ENCODE data around the gene RALGPS2.

The RALGPS2 gene

GRCh38 chr1:178931858-178932551 is 207.0 kb downstream of the RALGPS2 start:
- no peak overlapping the region for H3K27ac ChIP-seq (ENCODE audit: low read depth, low read length, severe bottlenecking)

DNA sequence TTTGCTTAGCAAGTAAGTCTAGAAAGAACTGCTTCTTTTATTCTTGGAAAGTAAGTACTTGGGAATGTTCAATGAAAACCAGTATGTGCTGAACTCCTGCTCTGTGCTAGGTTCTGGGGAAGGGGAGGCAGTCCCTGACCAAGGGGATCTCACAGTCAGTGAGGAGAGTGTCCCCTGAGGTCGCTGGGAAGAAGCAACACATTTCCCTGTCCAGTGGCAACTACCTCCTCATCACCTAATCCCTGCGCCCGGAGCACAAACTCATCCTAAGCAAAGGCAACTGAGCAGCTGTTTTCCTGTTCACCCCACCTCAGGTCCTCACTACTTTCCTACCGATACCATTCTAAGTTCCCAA is 207.5 kb downstream of the RALGPS2 start:
- H3K4me1 ChIP-seq (ENCODE audit: control insufficient read depth, insufficient read depth, low read length, poor library complexity, severe bottlenecking), result no peaks in the 10 kb centered on the region
- no peak overlapping the region for H3K4me3 ChIP-seq (ENCODE audit: extremely low read depth, insufficient read depth, low read length, poor library complexity, severe bottlenecking)
- no peaks in the 10 kb centered on the region for H3K9me3 ChIP-seq (ENCODE audit: control insufficient read depth, low read length)
- 72 to 96% methylated on average over 3 of the region's 4 CpGs for WGBS, 2 experiments (ENCODE audit: insufficient coverage in 2 of 2)
- H3K36me3 ChIP-seq (ENCODE audit: control insufficient read depth, insufficient read depth, low read length), result no peaks in the 10 kb centered on the region
- H3K27ac ChIP-seq (ENCODE audit: low read depth, low read length, severe bottlenecking), result no peak overlapping the region

More at GRCh38 chr1:178931858-178932551, 207.0 kb downstream of the RALGPS2 start:
- 76 to 79% methylated on average over 3 to 6 of the region's 9 CpGs for WGBS, 2 experiments (ENCODE audit: insufficient coverage in 2 of 2)
- H3K4me1 ChIP-seq (ENCODE audit: control insufficient read depth, insufficient read depth, low read length, poor library complexity, severe bottlenecking), result no peaks in the 10 kb centered on the region
- no peaks in the 10 kb centered on the region for H3K9me3 ChIP-seq (ENCODE audit: control insufficient read depth, low read length)
- no peaks in the 10 kb centered on the region for H3K36me3 ChIP-seq (ENCODE audit: control insufficient read depth, insufficient read depth, low read length)
- H3K4me3 ChIP-seq (ENCODE audit: extremely low read depth, insufficient read depth, low read length, poor library complexity, severe bottlenecking), result no peak overlapping the region

- H3K4me3 ChIP-seq (ENCODE audit: extremely low read depth, insufficient read depth, low read length, poor library complexity, severe bottlenecking), result no peak overlapping the region
- H3K36me3 ChIP-seq (ENCODE audit: control insufficient read depth, insufficient read depth, low read length), result no peaks in the 10 kb centered on the region
- no peaks in the 10 kb centered on the region for H3K4me1 ChIP-seq (ENCODE audit: control insufficient read depth, insufficient read depth, low read length, poor library complexity, severe bottlenecking)
- 88 to 93% methylated on average over 3 to 4 of the region's 5 CpGs for WGBS, 2 experiments (ENCODE audit: insufficient coverage in 2 of 2)
- no peak overlapping the region for H3K27ac ChIP-seq (ENCODE audit: low read depth, low read length, severe bottlenecking)
- no peaks in the 10 kb centered on the region for H3K9me3 ChIP-seq (ENCODE audit: control insufficient read depth, low read length)
Observed at GRCh38 chr1:178933105-178933561, 208.1 kb downstream of the RALGPS2 start.

GRCh38 chr1:178933709-178934490 is 208.9 kb downstream of the RALGPS2 start:
- Histone ChIP-seq H3K4me1 (ENCODE audit: control insufficient read depth, insufficient read depth, low read length, poor library complexity, severe bottlenecking) (no peaks in the 10 kb centered on the region), H3K9me3 (ENCODE audit: control insufficient read depth, low read length) (no peaks in the 10 kb centered on the region), H3K4me3 (ENCODE audit: extremely low read depth, insufficient read depth, low read length, poor library complexity, severe bottlenecking) (no peak overlapping the region), H3K27ac (ENCODE audit: low read depth, low read length, severe bottlenecking) (no peak overlapping the region), H3K36me3 (ENCODE audit: control insufficient read depth, insufficient read depth, low read length) (no peaks in the 10 kb centered on the region)
- WGBS, 2 experiments (ENCODE audit: insufficient coverage in 2 of 2), result 97 to 98% methylated on average over 5 to 6 of the region's 6 CpGs

DNA sequence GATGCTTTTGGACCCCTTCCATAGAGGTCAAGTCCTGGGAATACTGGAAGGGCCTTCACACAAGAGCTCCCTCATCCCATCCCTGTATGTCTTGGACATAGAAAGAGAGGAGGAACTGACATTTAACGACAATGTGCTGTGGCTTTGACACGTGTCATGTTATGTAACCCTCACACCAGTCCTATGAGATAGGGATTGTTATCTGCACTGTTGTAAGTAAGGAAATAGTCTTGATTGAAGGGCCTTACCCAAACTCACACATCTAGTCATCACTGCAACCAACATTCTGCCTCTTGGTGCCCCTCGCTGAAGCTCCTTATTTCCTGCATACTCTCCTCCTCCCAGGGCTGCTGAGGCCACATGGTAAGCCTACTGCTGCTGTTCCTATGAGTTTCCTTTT is 209.5 kb downstream of the RALGPS2 start:
- WGBS, 2 experiments (ENCODE audit: insufficient coverage in 2 of 2), result 78 to 83% methylated on average over 1 of the region's 3 CpGs
- no peaks in the 10 kb centered on the region for H3K9me3 ChIP-seq (ENCODE audit: control insufficient read depth, low read length)
- no peaks in the 10 kb centered on the region for H3K4me1 ChIP-seq (ENCODE audit: control insufficient read depth, insufficient read depth, low read length, poor library complexity, severe bottlenecking)
- no peaks in the 10 kb centered on the region for H3K36me3 ChIP-seq (ENCODE audit: control insufficient read depth, insufficient read depth, low read length)
- no peak overlapping the region for H3K27ac ChIP-seq (ENCODE audit: low read depth, low read length, severe bottlenecking)
- no peak overlapping the region for H3K4me3 ChIP-seq (ENCODE audit: extremely low read depth, insufficient read depth, low read length, poor library complexity, severe bottlenecking)

GRCh38 chr1:178935610-178936009 is 210.6 kb downstream of the RALGPS2 start:
- H3K4me1 ChIP-seq (ENCODE audit: control insufficient read depth, insufficient read depth, low read length, poor library complexity, severe bottlenecking), result no peaks in the 10 kb centered on the region
- H3K27ac ChIP-seq (ENCODE audit: low read depth, low read length, severe bottlenecking), result no peak overlapping the region
- WGBS, 2 experiments (ENCODE audit: insufficient coverage in 2 of 2), result 78 to 93% methylated on average over 4 to 5 of the region's 5 CpGs
- H3K4me3 ChIP-seq (ENCODE audit: extremely low read depth, insufficient read depth, low read length, poor library complexity, severe bottlenecking), result no peak overlapping the region
- no peaks in the 10 kb centered on the region for H3K9me3 ChIP-seq (ENCODE audit: control insufficient read depth, low read length)
- no peaks in the 10 kb centered on the region for H3K36me3 ChIP-seq (ENCODE audit: control insufficient read depth, insufficient read depth, low read length)

- 47 to 68% methylated on average over 5 of the region's 5 CpGs for WGBS, 2 experiments (ENCODE audit: insufficient coverage in 2 of 2)
- H3K4me3 ChIP-seq (ENCODE audit: extremely low read depth, insufficient read depth, low read length, poor library complexity, severe bottlenecking), result no peak overlapping the region
Observed at GRCh38 chr1:178937695-178938094, 212.7 kb downstream of the RALGPS2 start.

GRCh38 chr1:178938101-178938958 is 213.3 kb downstream of the RALGPS2 start:
- 78 to 80% methylated on average over 8 to 10 of the region's 11 CpGs for WGBS, 2 experiments (ENCODE audit: insufficient coverage in 2 of 2)
- Histone ChIP-seq H3K4me1 (ENCODE audit: control insufficient read depth, insufficient read depth, low read length, poor library complexity, severe bottlenecking) (peaks cover 14% of the 10 kb centered on the region), H3K4me3 (ENCODE audit: extremely low read depth, insufficient read depth, low read length, poor library complexity, severe bottlenecking) (no peak overlapping the region), H3K27ac (ENCODE audit: low read depth, low read length, severe bottlenecking) (peak overlapping the region; percentile 57), H3K9me3 (ENCODE audit: control insufficient read depth, low read length) (no peaks in the 10 kb centered on the region), H3K36me3 (ENCODE audit: control insufficient read depth, insufficient read depth, low read length) (no peaks in the 10 kb centered on the region)

More at GRCh38 chr1:178937695-178938094, 212.7 kb downstream of the RALGPS2 start:
- peaks cover 9% of the 10 kb centered on the region for H3K4me1 ChIP-seq (ENCODE audit: control insufficient read depth, insufficient read depth, low read length, poor library complexity, severe bottlenecking)
- peak overlapping the region; percentile 57 for H3K27ac ChIP-seq (ENCODE audit: low read depth, low read length, severe bottlenecking)
- H3K9me3 ChIP-seq (ENCODE audit: control insufficient read depth, low read length), result no peaks in the 10 kb centered on the region
- no peaks in the 10 kb centered on the region for H3K36me3 ChIP-seq (ENCODE audit: control insufficient read depth, insufficient read depth, low read length)

DNA sequence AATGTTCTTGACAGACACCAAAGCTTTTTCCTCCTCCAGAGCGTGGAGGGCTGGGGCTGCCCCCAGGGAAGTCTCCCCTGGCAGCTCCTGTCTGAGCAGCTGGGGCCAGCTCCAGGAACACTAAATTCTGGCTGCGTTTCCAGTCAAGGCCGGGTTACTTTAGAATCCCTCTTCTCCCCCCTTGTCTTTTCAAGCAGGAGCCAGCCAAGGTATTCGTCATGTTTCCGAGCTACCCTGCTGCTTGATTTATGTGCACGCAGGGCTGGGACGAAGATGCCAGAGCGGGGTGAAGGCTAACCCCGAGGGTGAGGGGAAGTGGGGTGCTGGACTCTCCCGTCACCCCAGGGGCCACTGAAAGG is 213.9 kb downstream of the RALGPS2 start:
- Histone ChIP-seq H3K4me1 (ENCODE audit: control insufficient read depth, insufficient read depth, low read length, poor library complexity, severe bottlenecking) (peaks cover 14% of the 10 kb centered on the region), H3K36me3 (ENCODE audit: control insufficient read depth, insufficient read depth, low read length) (no peaks in the 10 kb centered on the region), H3K9me3 (ENCODE audit: control insufficient read depth, low read length) (no peaks in the 10 kb centered on the region), H3K4me3 (ENCODE audit: extremely low read depth, insufficient read depth, low read length, poor library complexity, severe bottlenecking) (no peak overlapping the region), H3K27ac (ENCODE audit: low read depth, low read length, severe bottlenecking) (no peak overlapping the region)
- 84 to 94% methylated on average over 5 to 9 of the region's 10 CpGs for WGBS, 2 experiments (ENCODE audit: insufficient coverage in 2 of 2)

GRCh38 chr1:178939338-178940067 is 214.5 kb downstream of the RALGPS2 start:
- H3K4me3 ChIP-seq (ENCODE audit: extremely low read depth, insufficient read depth, low read length, poor library complexity, severe bottlenecking), result no peak overlapping the region
- H3K36me3 ChIP-seq (ENCODE audit: control insufficient read depth, insufficient read depth, low read length), result no peaks in the 10 kb centered on the region
- H3K4me1 ChIP-seq (ENCODE audit: control insufficient read depth, insufficient read depth, low read length, poor library complexity, severe bottlenecking), result peaks cover 17% of the 10 kb centered on the region
- WGBS, 2 experiments (ENCODE audit: insufficient coverage in 2 of 2), result 91 to 94% methylated on average over 8 to 13 of the region's 15 CpGs
- no peak overlapping the region for H3K27ac ChIP-seq (ENCODE audit: low read depth, low read length, severe bottlenecking)
- no peaks in the 10 kb centered on the region for H3K9me3 ChIP-seq (ENCODE audit: control insufficient read depth, low read length)

Data from mesodermal cell (in vitro differentiated cells).